GM21390 (cell line): ENCODE measurements around the gene VAV2.

Experiments used
- ATAC-seq: cut with Tn5 transposase; IDR thresholded peaks from one replicate; pipeline ENCODE4 v1.9.1; 2021; ENCODE audit not compliant: unreplicated experiment

The VAV2 gene

GRCh38 chr9:133803028-133803585 lies 189.0 kb downstream of the VAV2 start:
- ATAC-seq = no peak

GRCh38 chr9:133801739-133802138 lies 190.4 kb downstream of the VAV2 start:
- ATAC-seq = no peak

GRCh38 chr9:133800266-133800665 lies 191.9 kb downstream of the VAV2 start:
- ATAC-seq = no peak

GRCh38 chr9:133799716-133800115 lies 192.4 kb downstream of the VAV2 start:
- ATAC-seq = no peak

- ATAC-seq = no peak
These were observed 193.0 kb downstream of the VAV2 start for GRCh38 chr9:133799106-133799505.

- ATAC-seq = no peak
These were observed 194.0 kb downstream of the VAV2 start for GRCh38 chr9:133798160-133798559.

- ATAC-seq = no peak
These were observed 194.6 kb downstream of the VAV2 start for GRCh38 chr9:133797406-133798105.

GRCh38 chr9:133796562-133796961 lies 195.6 kb downstream of the VAV2 start:
- no peak for ATAC-seq

GRCh38 chr9:133795049-133795448 lies 197.1 kb downstream of the VAV2 start:
- ATAC-seq = no peak

- no peak for ATAC-seq
These were observed 197.9 kb downstream of the VAV2 start for GRCh38 chr9:133794016-133794760.

GRCh38 chr9:133793471-133793870 lies 198.7 kb downstream of the VAV2 start:
- no peak for ATAC-seq

GRCh38 chr9:133792721-133793470 lies 199.2 kb downstream of the VAV2 start:
- no peak for ATAC-seq

- no peak for ATAC-seq
These were observed 200.1 kb downstream of the VAV2 start for GRCh38 chr9:133791735-133792649.

GRCh38 chr9:133791069-133791468 lies 201.1 kb downstream of the VAV2 start:
- no peak for ATAC-seq

GRCh38 chr9:133789778-133790177 lies 202.3 kb downstream of the VAV2 start:
- ATAC-seq = no peak

- no peak for ATAC-seq
These were observed 203.1 kb downstream of the VAV2 start for GRCh38 chr9:133788819-133789717.

- ATAC-seq = no peak
These were observed 203.9 kb downstream of the VAV2 start for GRCh38 chr9:133788045-133788818.

- no peak for ATAC-seq
These were observed 204.4 kb downstream of the VAV2 start for GRCh38 chr9:133787754-133788025.
